ENCODE data around the gene EPC2. TPM values are rescaled to one million over a fixed set of nuclear protein-coding genes. Genes with fewer than 3 reads are reported as not detected.
A peak's percentile ranks its signal among the peaks of the same experiment; 100 is the strongest.
"Not testable (repeated sequence)": the region's sequence is repeated elsewhere in the genome, so short reads cannot be mapped to it uniquely, and the experiment has no call there.

The EPC2 gene
- total RNA-seq, 3 donors from 2014 or later = 23.4 to 36.3 (median 29.2) TPM

DNA sequence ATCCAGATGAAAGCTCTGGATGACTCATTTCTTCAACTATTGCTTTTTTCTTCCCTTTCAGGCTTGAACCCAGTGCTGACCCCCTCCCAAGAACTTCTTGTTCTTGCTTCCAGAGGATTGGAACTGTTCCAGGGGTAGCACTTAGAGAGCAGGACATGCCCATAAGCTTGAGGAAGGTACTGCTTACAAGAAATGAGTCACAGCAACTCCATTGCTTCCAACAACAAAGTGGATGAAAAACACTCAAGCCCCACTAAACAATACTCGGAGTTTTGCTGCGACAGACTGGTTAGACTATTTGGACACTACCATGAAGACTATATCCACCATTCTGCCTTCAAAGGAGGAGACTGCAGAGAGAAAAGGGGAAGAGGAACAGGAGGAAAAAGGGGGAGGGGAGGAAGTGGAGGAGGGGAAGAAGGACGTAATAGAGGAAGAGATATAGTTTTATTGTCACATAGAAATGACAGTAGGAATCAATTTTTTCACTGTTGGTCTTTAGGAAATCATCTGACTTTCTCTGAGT, 1.6 kb upstream of the EPC2 start:
- intact Hi-C loops (cut with DNase I, micrococcal nuclease) = no loop called here
- no peaks in the 10 kb centered on the region for H3K9me3 ChIP-seq
- DNase-seq (peak in 1 of 3 donors; percentile 21), ATAC-seq (no peak)
- no peak overlapping the region for H3K4me3 ChIP-seq
- TF ChIP-seq, protein P1, sequence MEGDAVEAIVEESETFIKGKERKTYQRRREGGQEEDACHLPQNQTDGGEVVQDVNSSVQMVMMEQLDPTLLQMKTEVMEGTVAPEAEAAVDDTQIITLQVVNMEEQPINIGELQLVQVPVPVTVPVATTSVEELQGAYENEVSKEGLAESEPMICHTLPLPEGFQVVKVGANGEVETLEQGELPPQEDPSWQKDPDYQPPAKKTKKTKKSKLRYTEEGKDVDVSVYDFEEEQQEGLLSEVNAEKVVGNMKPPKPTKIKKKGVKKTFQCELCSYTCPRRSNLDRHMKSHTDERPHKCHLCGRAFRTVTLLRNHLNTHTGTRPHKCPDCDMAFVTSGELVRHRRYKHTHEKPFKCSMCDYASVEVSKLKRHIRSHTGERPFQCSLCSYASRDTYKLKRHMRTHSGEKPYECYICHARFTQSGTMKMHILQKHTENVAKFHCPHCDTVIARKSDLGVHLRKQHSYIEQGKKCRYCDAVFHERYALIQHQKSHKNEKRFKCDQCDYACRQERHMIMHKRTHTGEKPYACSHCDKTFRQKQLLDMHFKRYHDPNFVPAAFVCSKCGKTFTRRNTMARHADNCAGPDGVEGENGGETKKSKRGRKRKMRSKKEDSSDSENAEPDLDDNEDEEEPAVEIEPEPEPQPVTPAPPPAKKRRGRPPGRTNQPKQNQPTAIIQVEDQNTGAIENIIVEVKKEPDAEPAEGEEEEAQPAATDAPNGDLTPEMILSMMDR (IDR thresholded peaks at IDR 0.05) = no peak
- no peaks in the 10 kb centered on the region for H3K36me3 ChIP-seq (ENCODE audit: low read depth)
- H3K4me1 ChIP-seq (ENCODE audit: low read depth) = peaks cover 15% of the 10 kb centered on the region

DNA sequence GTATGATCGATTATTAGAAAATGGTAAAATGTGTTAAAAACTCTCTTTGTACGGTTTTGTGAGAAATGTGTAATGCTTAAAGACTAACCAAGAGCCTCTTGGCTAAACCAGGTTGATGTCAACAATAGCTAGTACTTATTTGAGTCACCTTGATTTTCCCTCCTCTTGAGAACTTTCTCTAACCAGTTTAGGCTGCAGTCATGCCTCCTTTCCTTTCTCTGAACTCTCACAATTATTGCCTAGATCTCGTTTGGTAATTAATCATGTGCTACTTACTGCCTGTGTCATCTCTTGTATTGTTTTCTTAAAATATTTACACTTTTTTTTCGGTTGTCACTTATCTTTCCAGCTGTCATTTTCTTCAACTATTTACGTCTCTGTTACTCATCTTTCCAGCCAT, 1.1 kb upstream of the EPC2 start:
- ATAC-seq (no peak), DNase-seq (no peak)
- Histone ChIP-seq H3K36me3 (ENCODE audit: low read depth) (no peaks in the 10 kb centered on the region), H3K9me3 (no peaks in the 10 kb centered on the region), H3K4me1 (ENCODE audit: low read depth) (peaks cover 15% of the 10 kb centered on the region), H3K4me3 (no peak overlapping the region)
- intact Hi-C loops (cut with DNase I, micrococcal nuclease) = no loop called here
- TF ChIP-seq, protein P1 (IDR thresholded peaks at IDR 0.05) = no peak

DNA sequence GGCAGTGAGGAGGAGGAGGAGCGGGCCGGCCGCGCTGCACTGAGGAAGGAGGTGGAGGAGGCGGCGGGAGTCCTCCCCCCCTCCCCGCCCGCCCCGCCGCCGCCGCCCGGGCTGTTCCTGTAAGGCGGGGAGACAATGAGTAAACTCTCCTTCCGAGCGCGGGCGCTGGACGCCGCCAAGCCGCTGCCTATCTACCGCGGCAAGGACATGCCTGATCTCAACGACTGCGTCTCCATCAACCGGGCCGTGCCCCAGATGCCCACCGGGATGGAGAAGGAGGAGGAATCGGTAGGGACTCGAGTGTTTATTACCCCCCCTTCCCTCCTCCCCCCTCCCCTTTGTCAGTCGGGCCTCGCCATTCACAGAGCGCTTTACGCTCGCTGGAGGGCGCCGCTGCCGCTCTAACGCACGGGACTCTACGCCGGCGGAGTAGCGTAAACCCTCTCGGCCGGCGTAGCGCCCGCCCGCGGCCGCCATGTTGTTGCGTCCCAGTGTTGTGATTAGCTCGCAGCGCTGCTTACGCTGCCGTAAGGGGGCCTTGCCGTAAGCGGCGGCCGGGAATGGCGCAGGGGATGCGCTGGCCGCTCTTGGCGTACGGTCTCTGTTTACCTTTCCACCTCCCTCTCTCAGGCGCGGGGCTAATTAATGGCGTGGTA, 460 bp downstream of the EPC2 start:
- Histone ChIP-seq H3K9me3 (no peaks in the 10 kb centered on the region), H3K4me1 (ENCODE audit: low read depth) (peaks cover 15% of the 10 kb centered on the region), H3K36me3 (ENCODE audit: low read depth) (no peaks in the 10 kb centered on the region), H3K4me3 (peak overlapping the region; percentile 75)
- intact Hi-C loops (cut with DNase I, micrococcal nuclease) = no loop called here
- ATAC-seq = peak; percentile 90
- DNase-seq = peak; percentile 96 to 98 (median 97)
- TF ChIP-seq, protein P1 (IDR thresholded peaks at IDR 0.05) = peak; percentile 17

DNA sequence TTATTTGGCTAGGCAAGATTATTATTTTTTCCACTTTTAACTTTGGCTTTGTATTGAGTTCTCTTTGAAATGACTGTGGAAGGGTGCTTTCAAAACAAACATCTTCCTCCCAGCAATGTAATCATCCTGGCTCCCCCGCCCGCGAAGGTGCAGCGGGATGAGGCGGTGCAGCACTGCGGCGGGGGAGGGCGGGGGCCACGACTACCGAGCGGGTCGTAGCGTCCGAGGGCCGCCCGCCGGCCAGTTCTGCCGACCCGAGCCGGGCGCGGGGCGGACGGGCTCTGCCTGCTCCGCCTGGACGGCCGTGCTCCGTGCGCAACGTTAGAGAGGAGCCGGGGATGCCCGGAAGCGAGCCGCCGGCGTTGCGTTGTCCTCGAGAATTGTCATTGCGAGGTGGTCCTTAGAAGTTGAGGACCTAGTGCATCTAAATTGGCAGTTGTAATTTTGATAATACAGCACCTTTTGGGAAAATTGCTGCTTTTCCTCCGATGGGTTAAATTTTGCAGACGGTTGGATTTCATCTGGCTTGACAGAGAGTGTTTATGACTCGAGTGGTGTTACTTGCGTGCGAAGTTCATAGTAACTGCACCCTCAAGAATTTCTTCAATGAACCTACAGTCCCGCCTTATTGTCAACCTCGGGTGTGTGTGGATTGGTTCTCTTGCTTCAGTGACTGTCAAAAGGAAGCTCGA, 1.1 kb downstream of the EPC2 start:
- intact Hi-C loops (cut with DNase I, micrococcal nuclease) = no loop called here
- ATAC-seq = peak; percentile 52
- H3K9me3 ChIP-seq = no peaks in the 10 kb centered on the region
- TF ChIP-seq, protein P1 (IDR thresholded peaks at IDR 0.05) = peak; percentile 6
- DNase-seq = peak; percentile 65 to 78 (median 72)
- peak overlapping the region; percentile 75 for H3K4me3 ChIP-seq
- H3K4me1 ChIP-seq (ENCODE audit: low read depth) = peaks cover 15% of the 10 kb centered on the region
- H3K36me3 ChIP-seq (ENCODE audit: low read depth) = no peaks in the 10 kb centered on the region

DNA sequence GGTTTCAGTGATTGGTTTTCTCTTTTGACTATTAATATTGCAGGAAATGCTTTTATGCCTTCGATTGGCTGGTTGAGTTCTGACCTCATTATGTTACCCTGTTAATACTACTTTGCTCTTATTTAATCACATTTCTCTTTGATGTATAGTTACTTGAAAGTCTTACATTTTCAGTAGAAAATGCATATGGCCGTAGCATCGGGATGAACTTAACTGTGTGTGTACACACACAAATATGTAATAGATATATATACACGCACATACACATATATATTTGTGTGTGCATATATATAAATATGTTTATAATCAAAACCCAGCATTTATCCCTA, 1.6 kb downstream of the EPC2 start:
- ATAC-seq = no peak
- Histone ChIP-seq H3K9me3 (no peaks in the 10 kb centered on the region), H3K4me1 (ENCODE audit: low read depth) (peaks cover 15% of the 10 kb centered on the region), H3K4me3 (peak overlapping the region; percentile 75), H3K36me3 (ENCODE audit: low read depth) (no peaks in the 10 kb centered on the region)
- intact Hi-C loops (cut with DNase I, micrococcal nuclease) = no loop called here
- TF ChIP-seq, protein P1 (IDR thresholded peaks at IDR 0.05) = no peak
- DNase-seq = no peak

DNA sequence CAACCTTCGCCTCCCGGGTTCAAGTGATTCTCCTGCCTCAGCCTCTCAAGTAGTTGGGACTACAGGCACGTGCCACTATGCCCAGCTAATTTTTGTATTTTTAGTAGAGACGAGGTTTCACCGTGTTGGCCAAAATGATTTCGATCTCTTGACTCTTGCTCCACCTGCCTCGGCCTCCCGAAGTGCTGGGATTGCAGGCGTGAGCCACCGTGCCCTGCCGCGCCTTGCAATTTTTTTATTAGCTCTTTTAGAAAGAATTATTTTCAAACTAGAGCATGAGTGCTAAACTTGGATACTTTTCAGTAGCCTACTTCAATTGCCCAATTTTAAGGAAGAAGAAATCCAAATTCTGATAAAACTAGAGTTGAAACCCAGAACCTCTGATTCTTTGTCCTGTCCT, 3.2 kb downstream of the EPC2 start:
- intact Hi-C loops (cut with DNase I, micrococcal nuclease); ATAC-seq: not testable (repeated sequence)

More for the DNA sequence above, 3.2 kb downstream of the EPC2 start:
- H3K9me3 ChIP-seq; H3K36me3 ChIP-seq (ENCODE audit: low read depth); H3K4me3 ChIP-seq; DNase-seq: not testable (repeated sequence)
- H3K4me1 ChIP-seq (ENCODE audit: low read depth) = peaks cover 21% of the 10 kb centered on the region
